ENCODE measurements around the gene MAML2.

MAML2 gene

DNA sequence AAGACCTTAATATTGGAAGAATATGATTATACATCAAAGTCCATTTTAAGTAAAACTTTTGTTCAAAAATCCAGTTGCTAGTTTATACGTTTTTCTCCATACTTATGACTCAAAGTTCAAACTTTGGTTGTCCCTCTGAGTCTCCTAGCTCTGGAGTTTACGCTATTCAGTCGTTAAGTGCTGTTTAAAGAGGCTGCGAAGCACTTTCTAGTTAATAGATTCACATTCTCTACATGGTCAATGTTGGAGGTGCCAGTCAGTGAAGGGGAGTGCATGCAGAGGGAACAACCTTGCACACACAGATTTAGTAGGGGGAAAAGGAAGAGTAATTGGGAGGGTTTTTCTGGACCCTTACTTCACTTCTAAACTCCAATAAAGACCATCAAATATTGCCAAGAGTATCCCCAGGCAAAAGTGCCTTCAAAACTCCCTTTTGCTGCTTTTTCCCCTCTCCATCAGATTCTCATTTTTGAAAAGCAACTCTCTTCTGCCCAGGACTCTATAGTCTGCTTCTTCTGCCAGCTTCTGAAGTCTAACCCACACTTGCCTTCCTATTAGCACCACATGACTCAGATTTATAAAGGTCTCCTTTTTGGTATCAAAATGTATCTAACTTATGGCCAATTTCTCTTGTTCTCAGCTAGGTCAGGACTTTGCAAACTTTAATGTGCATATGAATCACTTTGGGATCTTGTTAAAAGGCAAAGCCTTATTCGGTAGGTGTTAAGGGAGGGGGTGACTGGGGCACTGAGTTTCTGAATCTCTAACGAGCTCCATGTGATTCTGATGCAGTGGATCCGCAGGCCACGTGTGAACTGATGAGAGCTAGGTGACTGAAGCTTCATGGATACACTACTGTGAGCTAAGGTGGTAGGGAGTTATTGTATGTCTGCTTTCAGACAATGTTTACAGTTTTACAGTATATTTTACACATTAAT, 322.9 kb downstream of the MAML2 start:
- no peaks in the 10 kb centered on the region for H3K36me3 ChIP-seq (ENCODE audit: insufficient read depth, low read length)
- H3K27me3 ChIP-seq (ENCODE audit: insufficient read depth, low read length, poor library complexity), result no peaks in the 10 kb centered on the region
- H3K9ac ChIP-seq (ENCODE audit: low read depth, low read length), result no peak overlapping the region
- no peak overlapping the region for H3K4me3 ChIP-seq (ENCODE audit: low read depth in 1 of 2, low read length in 2 of 2)
- H3K9me3 ChIP-seq (ENCODE audit: insufficient read depth, low read length, severe bottlenecking), result no peaks in the 10 kb centered on the region
- DNase-seq (no peak), ATAC-seq (ENCODE audit: insufficient read depth, low read depth) (no peak)
- no peaks in the 10 kb centered on the region for H4K20me1 ChIP-seq (ENCODE audit: insufficient read depth, low read length)
- no peak for TF ChIP-seq EZH2 (IDR thresholded peaks at IDR 0.05; ENCODE audit: borderline replicate concordance, low read depth, low read length, severe bottlenecking)
- TF ChIP-seq, protein P1, sequence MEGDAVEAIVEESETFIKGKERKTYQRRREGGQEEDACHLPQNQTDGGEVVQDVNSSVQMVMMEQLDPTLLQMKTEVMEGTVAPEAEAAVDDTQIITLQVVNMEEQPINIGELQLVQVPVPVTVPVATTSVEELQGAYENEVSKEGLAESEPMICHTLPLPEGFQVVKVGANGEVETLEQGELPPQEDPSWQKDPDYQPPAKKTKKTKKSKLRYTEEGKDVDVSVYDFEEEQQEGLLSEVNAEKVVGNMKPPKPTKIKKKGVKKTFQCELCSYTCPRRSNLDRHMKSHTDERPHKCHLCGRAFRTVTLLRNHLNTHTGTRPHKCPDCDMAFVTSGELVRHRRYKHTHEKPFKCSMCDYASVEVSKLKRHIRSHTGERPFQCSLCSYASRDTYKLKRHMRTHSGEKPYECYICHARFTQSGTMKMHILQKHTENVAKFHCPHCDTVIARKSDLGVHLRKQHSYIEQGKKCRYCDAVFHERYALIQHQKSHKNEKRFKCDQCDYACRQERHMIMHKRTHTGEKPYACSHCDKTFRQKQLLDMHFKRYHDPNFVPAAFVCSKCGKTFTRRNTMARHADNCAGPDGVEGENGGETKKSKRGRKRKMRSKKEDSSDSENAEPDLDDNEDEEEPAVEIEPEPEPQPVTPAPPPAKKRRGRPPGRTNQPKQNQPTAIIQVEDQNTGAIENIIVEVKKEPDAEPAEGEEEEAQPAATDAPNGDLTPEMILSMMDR (IDR thresholded peaks at IDR 0.05; ENCODE audit: borderline replicate concordance, extremely low read depth, low read length, poor library complexity, severe bottlenecking), result no peak
- no peak overlapping the region for H3K4me2 ChIP-seq (ENCODE audit: insufficient read depth, low read length)
- H2AFZ ChIP-seq (ENCODE audit: low read depth, low read length), result no peak overlapping the region
- no peak overlapping the region for H3K27ac ChIP-seq (ENCODE audit: low read length)
- H3K4me1 ChIP-seq (ENCODE audit: insufficient read depth, low read length), result peaks cover 17% of the 10 kb centered on the region
- no peaks in the 10 kb centered on the region for H3K79me2 ChIP-seq (ENCODE audit: insufficient read depth, low read length)

DNA sequence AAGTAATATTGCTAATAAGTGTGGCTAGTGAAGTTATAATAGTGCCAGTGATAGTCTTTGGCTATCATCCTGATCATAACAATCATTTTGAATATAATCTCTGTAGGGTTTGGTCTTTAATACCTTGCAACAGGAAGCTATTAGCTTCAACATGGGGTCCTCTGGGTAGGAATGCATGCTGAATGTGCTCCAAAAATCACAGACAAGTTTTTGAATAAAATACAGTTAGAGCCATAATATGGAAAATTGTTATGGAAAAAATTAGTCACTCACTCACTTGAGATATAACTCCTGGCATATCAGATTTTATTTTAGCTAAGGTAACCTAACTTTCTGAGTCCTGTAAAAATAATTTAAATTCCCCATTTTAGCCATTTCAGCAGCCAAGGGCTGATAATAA, 323.7 kb downstream of the MAML2 start:
- Histone ChIP-seq H3K27ac (ENCODE audit: low read length) (no peak overlapping the region), H3K9me3 (ENCODE audit: insufficient read depth, low read length, severe bottlenecking) (no peaks in the 10 kb centered on the region), H4K20me1 (ENCODE audit: insufficient read depth, low read length) (no peaks in the 10 kb centered on the region), H3K79me2 (ENCODE audit: insufficient read depth, low read length) (no peaks in the 10 kb centered on the region), H3K4me3 (ENCODE audit: low read depth in 1 of 2, low read length in 2 of 2) (no peak overlapping the region), H3K9ac (ENCODE audit: low read depth, low read length) (no peak overlapping the region), H3K4me1 (ENCODE audit: insufficient read depth, low read length) (peaks cover 25% of the 10 kb centered on the region), H3K27me3 (ENCODE audit: insufficient read depth, low read length, poor library complexity) (no peaks in the 10 kb centered on the region), H3K36me3 (ENCODE audit: insufficient read depth, low read length) (no peaks in the 10 kb centered on the region), H3K4me2 (ENCODE audit: insufficient read depth, low read length) (no peak overlapping the region), H2AFZ (ENCODE audit: low read depth, low read length) (no peak overlapping the region)
- TF ChIP-seq EZH2 (IDR thresholded peaks at IDR 0.05; ENCODE audit: borderline replicate concordance, low read depth, low read length, severe bottlenecking), result no peak
- TF ChIP-seq, protein P1 (IDR thresholded peaks at IDR 0.05; ENCODE audit: borderline replicate concordance, extremely low read depth, low read length, poor library complexity, severe bottlenecking), result no peak
- DNase-seq, result no peak
- ATAC-seq (ENCODE audit: insufficient read depth, low read depth), result no peak

DNA sequence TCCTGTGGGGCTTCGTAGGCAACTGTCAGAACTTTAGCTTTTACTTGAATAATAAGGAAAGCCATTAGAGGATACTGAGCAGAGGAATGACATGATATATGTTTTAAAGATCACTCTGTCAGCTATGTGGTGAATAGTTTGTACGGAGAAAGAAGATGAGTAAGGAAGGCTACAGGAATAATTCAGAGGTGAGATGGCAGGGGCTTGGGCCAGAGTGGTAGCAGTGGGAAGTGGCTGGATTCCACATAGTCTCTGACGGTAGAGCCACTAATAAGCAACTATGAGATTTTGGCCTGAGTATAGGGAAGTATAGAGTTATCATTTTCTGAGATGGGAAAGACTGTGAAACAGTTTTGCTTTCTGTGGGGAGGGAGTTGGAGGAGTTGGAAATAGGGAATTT, 325.1 kb downstream of the MAML2 start:
- no peak for DNase-seq
- no peak overlapping the region for H3K27ac ChIP-seq (ENCODE audit: low read length)
- TF ChIP-seq EZH2 (IDR thresholded peaks at IDR 0.05; ENCODE audit: borderline replicate concordance, low read depth, low read length, severe bottlenecking), result no peak
- TF ChIP-seq, protein P1 (IDR thresholded peaks at IDR 0.05; ENCODE audit: borderline replicate concordance, extremely low read depth, low read length, poor library complexity, severe bottlenecking), result no peak
- ATAC-seq (ENCODE audit: insufficient read depth, low read depth), result no peak
- H3K4me3 ChIP-seq (ENCODE audit: low read depth in 1 of 2, low read length in 2 of 2), result no peak overlapping the region
- no peaks in the 10 kb centered on the region for H4K20me1 ChIP-seq (ENCODE audit: insufficient read depth, low read length)
- no peak overlapping the region for H3K9ac ChIP-seq (ENCODE audit: low read depth, low read length)
- H2AFZ ChIP-seq (ENCODE audit: low read depth, low read length), result no peak overlapping the region
- no peaks in the 10 kb centered on the region for H3K9me3 ChIP-seq (ENCODE audit: insufficient read depth, low read length, severe bottlenecking)
- H3K36me3 ChIP-seq (ENCODE audit: insufficient read depth, low read length), result no peaks in the 10 kb centered on the region
- peaks cover 39% of the 10 kb centered on the region for H3K4me1 ChIP-seq (ENCODE audit: insufficient read depth, low read length)
- H3K79me2 ChIP-seq (ENCODE audit: insufficient read depth, low read length), result no peaks in the 10 kb centered on the region
- H3K4me2 ChIP-seq (ENCODE audit: insufficient read depth, low read length), result no peak overlapping the region
- no peaks in the 10 kb centered on the region for H3K27me3 ChIP-seq (ENCODE audit: insufficient read depth, low read length, poor library complexity)

Data from DND-41 (cell line).